Caco-2 (cell line): ENCODE data around the gene BRD2. TPM values are rescaled to one million over a fixed set of nuclear protein-coding genes. Genes with fewer than 3 reads are reported as not detected.

Experiments
- Bru-seq: library from RNA; stranded (reverse); fragments of 400-500 nt; gene quantifications from one replicate; lab custom pipeline; 2021; lab: Mats Ljungman, UMichigan
- BruChase-seq, 2 experiments: library from RNA; stranded (reverse); fragments of 400-500 nt; gene quantifications; one replicate each; lab custom pipeline; 2021; lab: Mats Ljungman, UMichigan
- BruUV-seq: library from RNA; stranded (reverse); fragments of 400-500 nt; replicated peaks from 2 replicates; lab custom pipeline; 2021; lab: Mats Ljungman, UMichigan
- CTCF ChIA-PET: fragments of 300-600 bp; sonication (Branson Sonifier 250); formaldehyde crosslinking; loops from one replicate; lab custom pipeline; 2022; ENCODE audit warnings: antibody characterized with exemption; lab: Charles Lee
- POLR2A ChIA-PET: fragments of 300-600 bp; sonication (Branson Sonifier 250); formaldehyde crosslinking; loops from one replicate; lab custom pipeline; 2022; ENCODE audit warnings: antibody characterized with exemption; lab: Charles Lee
- DNase-seq, 2 experiments: peaks; one replicate each; pipeline versions ENCODE4 v3.0.0 to v3.0.0-alpha.2; 2020 to 2022
- H3K27me3 ChIP-seq: replicated peaks from 2 replicates; pipeline ENCODE4 v1.6.0; 2011; ENCODE audit warnings: low read length; ENCODE audit not compliant: control insufficient read depth, insufficient read depth
- H3K36me3 ChIP-seq: 2 replicates; pipeline ENCODE4 v1.5.1; 2011; ENCODE audit warnings: low read length; ENCODE audit not compliant: control insufficient read depth, insufficient read depth
- H3K4me1 ChIP-seq: fragments of 250-450 bp; sonication (Bioruptor Pico); 2 replicates; pipeline ENCODE4 v1.5.1; 2020; ENCODE audit warnings: mild to moderate bottlenecking
- H3K4me3 ChIP-seq: 2 replicates; pipeline ENCODE4 v1.5.1; 2011; ENCODE audit warnings: low read depth, mild to moderate bottlenecking, control low read depth, low read length
- H3K9me3 ChIP-seq: fragments of 250-450 bp; sonication (Bioruptor Pico); 2 replicates; pipeline ENCODE4 v1.5.1; 2020; ENCODE audit warnings: mild to moderate bottlenecking, moderate library complexity
- H3K27ac Mint-ChIP-seq: one replicate; pipeline ENCODE4 v1.8.0; 2022; ENCODE audit warnings: mixed read lengths; ENCODE audit not compliant: unreplicated experiment
- H3K27me3 Mint-ChIP-seq: one replicate; pipeline ENCODE4 v1.8.0; 2022; ENCODE audit warnings: mixed read lengths; ENCODE audit not compliant: insufficient read depth, unreplicated experiment
- H3K36me3 Mint-ChIP-seq: one replicate; pipeline ENCODE4 v1.8.0; 2022; ENCODE audit warnings: mild to moderate bottlenecking, mixed read lengths; ENCODE audit not compliant: insufficient read depth, unreplicated experiment
- H3K4me1 Mint-ChIP-seq: one replicate; pipeline ENCODE4 v1.8.0; 2022; ENCODE audit warnings: low read depth, mixed read lengths; ENCODE audit not compliant: unreplicated experiment
- H3K4me3 Mint-ChIP-seq: one replicate; pipeline ENCODE4 v1.8.0; 2022; ENCODE audit warnings: mild to moderate bottlenecking, moderate library complexity, mixed read lengths; ENCODE audit not compliant: unreplicated experiment
- H3K9me3 Mint-ChIP-seq: one replicate; pipeline ENCODE4 v1.8.0; 2022; ENCODE audit warnings: mixed read lengths; ENCODE audit not compliant: unreplicated experiment
- CTCF ChIP-seq, 2 experiments: fragments of 200-600 bp in 1 of 2; IDR thresholded peaks; 1 replicate in 1 of 2; 2 replicates in 1 of 2; pipeline versions ENCODE4 v1.5.1 to v1.8.0; 2011 to 2022; ENCODE audit warnings: antibody characterized with exemption in 1 of 2, control low read depth in 1 of 2, inconsistent platforms in 1 of 2, low read depth in 1 of 2, low read length in 1 of 2, mild to moderate bottlenecking in 1 of 2, moderate library complexity in 1 of 2; ENCODE audit not compliant: insufficient read depth in 1 of 2, severe bottlenecking in 1 of 2, unreplicated experiment in 1 of 2
- intact Hi-C: fragments of 100-400 bp; cut with micrococcal nuclease; formaldehyde crosslinking; loops from one replicate; pipeline ENCODE4 v1.10.0; 2022; ENCODE audit not compliant: unreplicated experiment
- long read RNA-seq: library from polyadenylated mRNA; stranded (forward); transcript quantifications from one replicate; pipeline ENCODE4 v2.0.0, GENCODE V29; 2022
- total RNA-seq: library from RNA; stranded (reverse); gene quantifications from 2 replicates; pipeline ENCODE4 v1.2.3, GENCODE V29; 2022

BRD2 gene
- total RNA-seq: 199 and 200 TPM in 2 replicates
- percentile 99 among the genes with signal in this experiment for Bru-seq, nascent RNA
- percentile 99 among the genes with signal in this experiment for BruChase-seq, experiment 1, labeled RNA remaining after a 2-hour chase
- percentile 96 among the genes with signal in this experiment for BruChase-seq, experiment 2, labeled RNA remaining after a 6-hour chase
- long read RNA-seq, partial matches to known transcripts: 24 of 65 reads
- long read RNA-seq, other reads (novel, unspliced or antisense): 36 of 65 reads

DNA sequence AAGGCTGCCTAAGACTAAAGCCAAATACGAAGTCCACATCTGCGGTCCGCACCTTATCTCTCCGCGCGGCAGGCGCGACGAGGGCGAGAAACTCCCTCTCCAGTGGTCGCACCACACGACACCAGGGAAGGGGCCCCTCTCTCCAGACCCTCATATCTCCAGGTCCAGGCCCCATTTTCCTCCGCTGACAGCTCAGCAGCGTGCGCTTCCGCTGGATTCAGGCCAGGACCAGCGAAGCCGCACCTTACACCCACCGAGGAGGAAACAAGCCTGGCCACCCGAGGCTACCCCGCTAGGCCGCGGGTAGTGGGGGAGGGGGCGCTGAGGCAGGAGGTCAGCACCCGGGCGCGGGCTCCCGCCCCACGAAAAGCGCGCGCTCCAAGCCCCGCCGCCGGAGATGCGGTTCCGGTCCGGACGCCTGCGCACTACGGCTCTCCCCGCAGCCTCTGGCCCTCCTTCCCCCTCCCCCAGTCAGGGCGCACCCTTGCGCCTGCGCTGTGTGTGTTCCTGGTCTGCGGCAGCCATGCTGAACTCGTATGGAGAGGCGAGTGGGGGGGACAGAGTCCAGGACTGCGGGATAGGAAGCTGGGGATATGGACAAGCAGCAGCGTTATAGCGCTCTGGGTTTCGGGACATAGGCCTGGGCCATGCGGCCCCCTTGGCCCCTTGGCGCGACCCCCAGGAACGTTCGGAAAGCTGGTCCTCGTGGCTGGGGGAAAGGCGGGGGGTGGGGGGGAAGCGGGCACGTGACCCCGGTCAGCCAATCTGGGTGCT, at the start of gene BRD2:
BRD2 (plus strand) TSS at position 502 of the 774 bp plus-strand sequence. CDS start 4,305 bp downstream, outside the sequence.
- Mint-ChIP-seq H3K27me3 (no peaks in the 10 kb centered on the region), H3K27ac (peak within 1 kb of the TSS; percentile 100), H3K4me3 (peak within 1 kb of the TSS; percentile 85), H3K36me3 (peaks cover 64% of the 10 kb centered on the region), H3K9me3 (no peaks in the 10 kb centered on the region), H3K4me1 (peaks cover 21% of the 10 kb centered on the region)
- Histone ChIP-seq H3K4me1 (no peaks in the 10 kb centered on the region), H3K27me3 (no peaks in the 10 kb centered on the region), H3K9me3 (no peaks in the 10 kb centered on the region), H3K4me3 (peak within 1 kb of the TSS; percentile 89), H3K36me3 (peaks cover 8% of the 10 kb centered on the region)
- BruUV-seq: TSS peak; percentile 21
- peak; percentile 96 for DNase-seq
- ChIA-PET CTCF (interaction anchor here (0.6 to 1.5 kb wide), 9 partner anchors 14 to 1050 kb away, joined by 4 to 9 read pairs (median 6); no protein-coding TSS in a partner anchor), POLR2A (interaction anchor here (0.6 to 1.2 kb wide), 2 partner anchors 16 to 240 kb away, joined by 3 to 4 read pairs; partner anchors contain the start of gene RING1)
- intact Hi-C loops: loop anchor here (5.0 to 10.0 kb wide), 2 partner anchors 76 to 773 kb away; partner anchors contain the start of genes GPSM3 and PBX2
- no peak for TF ChIP-seq CTCF (IDR thresholded peaks at IDR 0.05; ENCODE audit: insufficient read depth in 1 of 2, low read depth in 1 of 2, low read length in 1 of 2, severe bottlenecking in 1 of 2, unreplicated experiment in 1 of 2)

DNA sequence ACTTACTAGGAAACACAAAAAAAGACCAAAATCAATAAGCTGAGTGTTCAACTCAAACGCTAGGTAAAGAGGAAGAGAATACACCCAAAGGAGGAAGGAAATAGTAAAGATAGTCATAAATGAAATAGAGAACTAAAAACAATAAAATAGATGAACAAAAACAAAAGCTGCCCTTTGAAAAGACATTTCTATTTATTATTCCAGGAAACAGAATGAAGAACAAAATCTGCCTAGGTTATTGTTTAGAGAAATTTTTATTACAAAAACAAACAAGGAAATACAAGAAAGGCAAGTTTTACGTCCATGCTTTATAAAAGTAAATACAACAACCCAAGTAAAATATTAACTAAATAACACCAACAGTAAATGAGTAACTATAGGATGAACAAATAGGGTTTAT, 47.7 kb upstream of the BRD2 start:
- ChIA-PET CTCF (no interaction called here), POLR2A (interaction anchor here (0.6 to 0.7 kb wide), 2 partner anchors 50 to 51 kb away, joined by 3 to 4 read pairs; no protein-coding TSS in a partner anchor)
- Mint-ChIP-seq H3K9me3 (no peaks in the 10 kb centered on the region), H3K36me3 (no peaks in the 10 kb centered on the region), H3K4me1 (peaks cover 21% of the 10 kb centered on the region), H3K27me3 (no peaks in the 10 kb centered on the region), H3K4me3 (peak overlapping the region; percentile 43), H3K27ac (no peak overlapping the region)
- Histone ChIP-seq H3K27me3 (no peaks in the 10 kb centered on the region), H3K4me3 (no peak overlapping the region), H3K9me3 (no peaks in the 10 kb centered on the region), H3K36me3 (no peaks in the 10 kb centered on the region), H3K4me1 (peaks cover 18% of the 10 kb centered on the region)
- intact Hi-C loops: no loop called here
- no peak for TF ChIP-seq CTCF (IDR thresholded peaks at IDR 0.05; ENCODE audit: insufficient read depth in 1 of 2, low read depth in 1 of 2, low read length in 1 of 2, severe bottlenecking in 1 of 2, unreplicated experiment in 1 of 2)
- BruUV-seq: no TSS peak
- DNase-seq: no peak

GRCh38 chr6:32922083-32922482, 46.3 kb upstream of the BRD2 start:
- ChIA-PET CTCF (interaction anchor here (0.5 kb wide), 1 partner anchor 51 kb away, joined by 3 read pairs; no protein-coding TSS in a partner anchor), POLR2A (no interaction called here)
- Mint-ChIP-seq H3K4me3 (no peak overlapping the region), H3K9me3 (no peaks in the 10 kb centered on the region), H3K36me3 (no peaks in the 10 kb centered on the region), H3K27ac (no peak overlapping the region), H3K27me3 (no peaks in the 10 kb centered on the region), H3K4me1 (peaks cover 21% of the 10 kb centered on the region)
- Histone ChIP-seq H3K4me1 (peaks cover 18% of the 10 kb centered on the region), H3K9me3 (no peaks in the 10 kb centered on the region), H3K4me3 (no peak overlapping the region), H3K27me3 (no peaks in the 10 kb centered on the region), H3K36me3 (no peaks in the 10 kb centered on the region)
- DNase-seq: no peak
- no peak for TF ChIP-seq CTCF (IDR thresholded peaks at IDR 0.05; ENCODE audit: insufficient read depth in 1 of 2, low read depth in 1 of 2, low read length in 1 of 2, severe bottlenecking in 1 of 2, unreplicated experiment in 1 of 2)
- no TSS peak for BruUV-seq
- intact Hi-C loops: no loop called here
